ENCODE data around the gene PHACTR1. TPM values are rescaled to one million over a fixed set of nuclear protein-coding genes. Genes with fewer than 3 reads are reported as not detected.

Gene PHACTR1
- polyA plus RNA-seq, 1 of the 3 experiments (the other 2 are of a cell fraction): 0.12 TPM

DNA sequence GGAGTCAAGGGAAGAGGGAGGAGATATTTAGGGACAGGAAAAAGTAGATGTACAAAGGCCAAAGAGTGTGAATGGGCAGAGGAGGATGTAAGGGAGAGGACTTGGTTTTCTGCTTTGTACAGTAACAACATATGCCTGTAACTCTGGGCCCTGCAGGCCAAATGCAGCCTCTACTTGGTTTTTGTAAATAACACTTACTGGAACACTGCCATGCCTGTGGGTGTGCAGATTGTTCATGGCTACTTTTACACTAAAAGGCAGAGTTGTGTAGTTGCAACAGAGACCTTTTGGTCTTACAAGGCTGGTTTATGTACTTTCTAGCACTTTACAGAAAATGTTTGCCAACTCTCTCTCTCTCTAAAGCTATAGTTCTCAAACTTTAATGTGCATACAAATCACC, 157.1 kb downstream of the PHACTR1 start:
- CTCF ChIA-PET: interaction anchor here (1.0 to 1.5 kb wide), 2 partner anchors 20 to 26 kb away, joined by 3 to 7 read pairs; no protein-coding TSS in a partner anchor
- no peak for DNase-seq
- POLR2A ChIA-PET: no interaction called here

DNA sequence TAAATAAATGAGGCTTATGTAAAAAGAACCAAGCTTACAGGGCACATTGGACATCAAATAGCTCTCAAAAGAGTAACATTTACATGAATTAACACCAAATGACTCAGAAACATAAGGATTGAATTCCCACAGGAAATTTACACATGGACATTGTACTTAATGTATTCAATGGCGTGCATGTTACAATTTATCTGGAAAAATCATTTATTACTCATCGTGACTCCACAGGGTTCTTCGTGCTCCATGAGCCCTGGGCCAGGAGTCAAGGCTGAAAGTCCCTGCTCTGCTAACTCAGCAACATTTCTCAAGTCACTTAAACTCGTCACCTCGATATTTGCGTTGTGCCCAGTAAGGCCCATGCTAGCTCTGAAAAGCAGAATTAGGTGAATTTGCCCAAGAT, 158.5 kb downstream of the PHACTR1 start:
- Histone ChIP-seq H3K9me3 (no peaks in the 10 kb centered on the region), H3K4me3 (ENCODE audit: low read depth in 2 of 2, low read length in 1 of 2) (no peak overlapping the region), H3K4me2 (no peak overlapping the region), H3F3A (replicated peaks; ENCODE audit: insufficient read depth) (peaks cover 5% of the 10 kb centered on the region), H3K79me2 (ENCODE audit: insufficient read depth) (no peaks in the 10 kb centered on the region), H2AFZ (ENCODE audit: low read depth) (no peak overlapping the region), H3K9ac (no peak overlapping the region), H3K4me1 (ENCODE audit: control insufficient read depth in 1 of 2, insufficient read depth in 2 of 2, low read depth in 1 of 2, low read length in 1 of 2) (no peaks in the 10 kb centered on the region), H3K9me2 (no peaks in the 10 kb centered on the region), H3K27ac (ENCODE audit: low read depth in 2 of 2, low read length in 1 of 2) (no peak overlapping the region), H4K20me1 (ENCODE audit: insufficient read depth) (no peaks in the 10 kb centered on the region), H3K27me3 (ENCODE audit: insufficient read depth) (no peaks in the 10 kb centered on the region), H3K36me3 (replicated peaks in 1 of 2; ENCODE audit: control insufficient read depth in 1 of 2, insufficient read depth in 2 of 2, low read length in 1 of 2) (no peaks in the 10 kb centered on the region)
- DNase-seq: no peak
- CTCF ChIA-PET: interaction anchor here (0.7 to 1.5 kb wide), 4 partner anchors 19 to 237 kb away, joined by 3 to 7 read pairs (median 3); no protein-coding TSS in a partner anchor
- POLR2A ChIA-PET: no interaction called here
- TF ChIP-seq MEF2A (IDR thresholded peaks at IDR 0.05; ENCODE audit: borderline replicate concordance, low read depth) (no peak), SMC3 (IDR thresholded peaks at IDR 0.05; ENCODE audit: low read depth, low read length) (no peak), NFIC (IDR thresholded peaks at IDR 0.05; ENCODE audit: borderline replicate concordance) (no peak), SIN3A (IDR thresholded peaks at IDR 0.05; ENCODE audit: borderline replicate concordance, low read depth, low read length) (no peak), EP300 (IDR thresholded peaks at IDR 0.05; ENCODE audit: borderline replicate concordance in 1 of 2, low read depth in 1 of 2, low read length in 1 of 2) (no peak), CHD2 (IDR thresholded peaks at IDR 0.05; ENCODE audit: low read length, partially characterized antibody) (no peak), FOXM1 (IDR thresholded peaks at IDR 0.05; ENCODE audit: low read depth) (no peak), POLR2AphosphoS5 (IDR thresholded peaks at IDR 0.05; ENCODE audit: low read depth, low read length) (no peak), FOXJ3 (CRISPR knock-in tag; IDR thresholded peaks at IDR 0.05) (no peak)
- TF ChIP-seq, protein P1, sequence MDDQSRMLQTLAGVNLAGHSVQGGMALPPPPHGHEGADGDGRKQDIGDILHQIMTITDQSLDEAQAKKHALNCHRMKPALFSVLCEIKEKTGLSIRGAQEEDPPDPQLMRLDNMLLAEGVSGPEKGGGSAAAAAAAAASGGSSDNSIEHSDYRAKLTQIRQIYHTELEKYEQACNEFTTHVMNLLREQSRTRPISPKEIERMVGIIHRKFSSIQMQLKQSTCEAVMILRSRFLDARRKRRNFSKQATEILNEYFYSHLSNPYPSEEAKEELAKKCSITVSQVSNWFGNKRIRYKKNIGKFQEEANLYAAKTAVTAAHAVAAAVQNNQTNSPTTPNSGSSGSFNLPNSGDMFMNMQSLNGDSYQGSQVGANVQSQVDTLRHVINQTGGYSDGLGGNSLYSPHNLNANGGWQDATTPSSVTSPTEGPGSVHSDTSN (IDR thresholded peaks at IDR 0.05): no peak
- 38% methylated on average over 6 of the region's 6 CpGs for WGBS (ENCODE audit: low lambda C conversion rate)

More for the DNA sequence above, 157.1 kb downstream of the PHACTR1 start:
- H3K79me2 ChIP-seq (ENCODE audit: insufficient read depth): no peaks in the 10 kb centered on the region
- no peak for TF ChIP-seq FOSL2 (IDR thresholded peaks at IDR 0.05; ENCODE audit: borderline replicate concordance, low read depth)
- no peak for TF ChIP-seq GABPA (IDR thresholded peaks at IDR 0.05; ENCODE audit: low read depth)
- no peak for TF ChIP-seq RAD21 (IDR thresholded peaks at IDR 0.05; ENCODE audit: low read length)
- TF ChIP-seq SMC3 (IDR thresholded peaks at IDR 0.05; ENCODE audit: low read depth, low read length): no peak
- no peak for TF ChIP-seq RCOR1 (IDR thresholded peaks at IDR 0.05; ENCODE audit: low read length)
- TF ChIP-seq FOXJ3 (CRISPR knock-in tag; IDR thresholded peaks at IDR 0.05): no peak
- TF ChIP-seq, protein P2, sequence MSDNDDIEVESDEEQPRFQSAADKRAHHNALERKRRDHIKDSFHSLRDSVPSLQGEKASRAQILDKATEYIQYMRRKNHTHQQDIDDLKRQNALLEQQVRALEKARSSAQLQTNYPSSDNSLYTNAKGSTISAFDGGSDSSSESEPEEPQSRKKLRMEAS (IDR thresholded peaks at IDR 0.05; ENCODE audit: low read depth): no peak
- TF ChIP-seq, protein P3, sequence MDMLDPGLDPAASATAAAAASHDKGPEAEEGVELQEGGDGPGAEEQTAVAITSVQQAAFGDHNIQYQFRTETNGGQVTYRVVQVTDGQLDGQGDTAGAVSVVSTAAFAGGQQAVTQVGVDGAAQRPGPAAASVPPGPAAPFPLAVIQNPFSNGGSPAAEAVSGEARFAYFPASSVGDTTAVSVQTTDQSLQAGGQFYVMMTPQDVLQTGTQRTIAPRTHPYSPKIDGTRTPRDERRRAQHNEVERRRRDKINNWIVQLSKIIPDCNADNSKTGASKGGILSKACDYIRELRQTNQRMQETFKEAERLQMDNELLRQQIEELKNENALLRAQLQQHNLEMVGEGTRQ (IDR thresholded peaks at IDR 0.05; ENCODE audit: borderline replicate concordance, low read depth, low read length): no peak
- TF ChIP-seq FOXM1 (IDR thresholded peaks at IDR 0.05; ENCODE audit: low read depth): no peak
- no peak for TF ChIP-seq MXI1 (IDR thresholded peaks at IDR 0.05; ENCODE audit: low read depth, low read length)
- TF ChIP-seq, protein P4, sequence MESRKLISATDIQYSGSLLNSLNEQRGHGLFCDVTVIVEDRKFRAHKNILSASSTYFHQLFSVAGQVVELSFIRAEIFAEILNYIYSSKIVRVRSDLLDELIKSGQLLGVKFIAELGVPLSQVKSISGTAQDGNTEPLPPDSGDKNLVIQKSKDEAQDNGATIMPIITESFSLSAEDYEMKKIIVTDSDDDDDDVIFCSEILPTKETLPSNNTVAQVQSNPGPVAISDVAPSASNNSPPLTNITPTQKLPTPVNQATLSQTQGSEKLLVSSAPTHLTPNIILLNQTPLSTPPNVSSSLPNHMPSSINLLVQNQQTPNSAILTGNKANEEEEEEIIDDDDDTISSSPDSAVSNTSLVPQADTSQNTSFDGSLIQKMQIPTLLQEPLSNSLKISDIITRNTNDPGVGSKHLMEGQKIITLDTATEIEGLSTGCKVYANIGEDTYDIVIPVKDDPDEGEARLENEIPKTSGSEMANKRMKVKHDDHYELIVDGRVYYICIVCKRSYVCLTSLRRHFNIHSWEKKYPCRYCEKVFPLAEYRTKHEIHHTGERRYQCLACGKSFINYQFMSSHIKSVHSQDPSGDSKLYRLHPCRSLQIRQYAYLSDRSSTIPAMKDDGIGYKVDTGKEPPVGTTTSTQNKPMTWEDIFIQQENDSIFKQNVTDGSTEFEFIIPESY (IDR thresholded peaks at IDR 0.05; ENCODE audit: borderline replicate concordance, low read depth): no peak
- peaks cover 5% of the 10 kb centered on the region for H3F3A ChIP-seq (replicated peaks; ENCODE audit: insufficient read depth)
- no peaks in the 10 kb centered on the region for H3K27me3 ChIP-seq (ENCODE audit: insufficient read depth)
- H3K9ac ChIP-seq: no peak overlapping the region
- no peak overlapping the region for H3K4me2 ChIP-seq
- H3K27ac ChIP-seq (ENCODE audit: low read depth in 2 of 2, low read length in 1 of 2): no peak overlapping the region
- H3K9me3 ChIP-seq: no peaks in the 10 kb centered on the region
- no peaks in the 10 kb centered on the region for H3K36me3 ChIP-seq (replicated peaks in 1 of 2; ENCODE audit: control insufficient read depth in 1 of 2, insufficient read depth in 2 of 2, low read length in 1 of 2)
- H3K4me1 ChIP-seq (ENCODE audit: control insufficient read depth in 1 of 2, insufficient read depth in 2 of 2, low read depth in 1 of 2, low read length in 1 of 2): no peaks in the 10 kb centered on the region
- no peak overlapping the region for H2AFZ ChIP-seq (ENCODE audit: low read depth)
- H3K9me2 ChIP-seq: no peaks in the 10 kb centered on the region
- H3K4me3 ChIP-seq (ENCODE audit: low read depth in 2 of 2, low read length in 1 of 2): no peak overlapping the region
- no peaks in the 10 kb centered on the region for H4K20me1 ChIP-seq (ENCODE audit: insufficient read depth)

Data from SK-N-SH (cell line).